Measurements from ENCODE around the gene ANGPTL5. TPM values are rescaled to one million over a fixed set of nuclear protein-coding genes. Genes with fewer than 3 reads are reported as not detected.
A peak's percentile ranks its signal among the peaks of the same experiment; 100 is the strongest.
"Not testable (repeated sequence)": the region's sequence is repeated elsewhere in the genome, so short reads cannot be mapped to it uniquely, and the experiment has no call there.

Gene ANGPTL5
- total RNA-seq, 1 donor from 2014 or later, result not detected

DNA sequence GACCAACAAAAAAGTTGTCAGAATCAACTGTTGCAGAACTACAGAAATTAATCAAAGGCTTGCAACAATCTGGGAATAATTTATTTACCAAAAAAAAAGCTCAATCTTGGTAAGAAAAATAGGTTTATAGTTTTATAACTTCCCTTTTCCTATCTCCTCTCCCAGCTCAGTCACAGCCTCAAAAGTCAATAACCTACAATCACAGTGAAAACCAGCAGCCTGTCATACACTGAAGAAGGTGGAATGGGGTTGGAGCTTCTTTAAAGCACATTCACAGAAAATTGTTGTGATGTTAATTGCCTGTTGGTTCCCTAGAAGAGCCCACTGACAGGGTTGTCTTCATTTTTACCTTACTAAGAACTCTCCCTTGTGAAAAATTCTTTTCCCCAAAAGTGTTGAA is 52.2 kb downstream of the ANGPTL5 start:
- Mint-ChIP-seq H3K36me3 (ENCODE audit: unreplicated experiment) (no peaks in the 10 kb centered on the region), H3K4me3 (ENCODE audit: unreplicated experiment) (no peak overlapping the region), H3K27ac (ENCODE audit: unreplicated experiment) (no peak overlapping the region), H3K9me3 (ENCODE audit: unreplicated experiment) (no peaks in the 10 kb centered on the region), H3K4me1 (ENCODE audit: low read depth, unreplicated experiment) (no peaks in the 10 kb centered on the region), H3K27me3 (ENCODE audit: unreplicated experiment) (peaks cover 3% of the 10 kb centered on the region)
- DNase-seq, result no peak
- TF ChIP-seq CTCF (IDR thresholded peaks at IDR 0.05; ENCODE audit: partially characterized antibody, unreplicated experiment), result no peak

DNA sequence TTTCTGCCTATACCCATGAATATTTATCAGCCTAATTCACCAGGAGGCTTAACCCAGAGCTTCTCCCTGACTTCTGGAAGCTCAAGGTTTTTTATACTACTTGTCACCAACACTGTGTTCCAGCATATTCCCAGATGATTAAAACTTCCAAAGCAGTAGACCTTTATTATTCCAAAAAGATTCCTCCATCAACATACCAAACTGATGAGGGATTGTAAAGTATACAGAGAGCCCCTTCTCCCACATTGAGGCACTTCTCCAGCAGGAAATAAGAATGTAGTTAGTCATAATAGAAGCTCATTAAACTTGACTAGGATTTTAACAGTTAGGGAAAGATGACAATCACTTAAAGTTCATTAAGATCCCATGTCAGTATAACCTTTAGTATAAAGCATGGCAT is 53.0 kb downstream of the ANGPTL5 start:
- Mint-ChIP-seq H3K27ac (ENCODE audit: unreplicated experiment) (no peak overlapping the region), H3K36me3 (ENCODE audit: unreplicated experiment) (no peaks in the 10 kb centered on the region), H3K9me3 (ENCODE audit: unreplicated experiment) (no peaks in the 10 kb centered on the region), H3K27me3 (ENCODE audit: unreplicated experiment) (peaks cover 3% of the 10 kb centered on the region), H3K4me1 (ENCODE audit: low read depth, unreplicated experiment) (no peaks in the 10 kb centered on the region), H3K4me3 (ENCODE audit: unreplicated experiment) (no peak overlapping the region)
- no peak for TF ChIP-seq CTCF (IDR thresholded peaks at IDR 0.05; ENCODE audit: partially characterized antibody, unreplicated experiment)
- DNase-seq, result no peak

DNA sequence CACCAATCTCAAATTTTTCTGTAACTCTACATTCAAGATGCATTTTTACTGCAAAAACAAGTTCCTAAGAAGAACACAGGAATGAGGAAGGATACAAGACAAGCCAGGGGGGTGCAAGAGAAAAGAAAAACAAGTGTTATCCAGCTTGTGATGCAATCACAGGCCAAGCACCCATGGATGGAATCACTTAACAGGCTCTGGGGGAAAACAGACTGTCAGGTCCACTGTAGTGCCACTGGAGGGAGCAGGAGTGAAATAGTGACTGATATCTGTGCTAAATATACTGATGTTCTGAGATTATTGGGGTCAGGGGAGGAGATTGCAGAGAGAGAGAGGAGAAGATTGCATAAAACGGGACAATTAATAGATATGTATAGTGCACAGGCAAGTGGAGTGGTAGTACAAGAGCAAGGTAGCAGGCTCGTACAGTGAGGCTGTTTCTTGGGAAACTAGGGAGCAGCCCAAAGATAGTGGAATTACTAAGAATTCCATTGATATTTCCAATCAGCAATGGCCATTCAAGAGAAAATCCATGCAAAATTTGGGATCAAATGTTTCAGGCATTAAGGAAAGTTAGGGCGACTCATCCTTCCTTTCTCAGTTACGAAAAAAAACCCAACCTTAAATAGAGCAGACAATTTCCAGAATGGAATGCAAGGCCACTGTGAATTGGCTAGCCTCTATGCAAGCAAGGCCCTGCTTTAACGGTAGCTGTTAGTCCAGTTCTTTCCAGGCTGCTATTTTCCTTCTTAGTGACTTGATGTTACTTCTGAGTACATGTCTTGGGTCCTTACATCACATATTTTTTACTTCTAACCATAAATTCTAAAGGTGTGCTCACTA is 53.7 kb downstream of the ANGPTL5 start:
- no peaks in the 10 kb centered on the region for H3K9me3 Mint-ChIP-seq (ENCODE audit: unreplicated experiment)
- peak; percentile 23 for DNase-seq
- no peaks in the 10 kb centered on the region for H3K4me1 Mint-ChIP-seq (ENCODE audit: low read depth, unreplicated experiment)
- no peak overlapping the region for H3K4me3 Mint-ChIP-seq (ENCODE audit: unreplicated experiment)
- peak; percentile 37 for TF ChIP-seq CTCF (IDR thresholded peaks at IDR 0.05; ENCODE audit: partially characterized antibody, unreplicated experiment)
- H3K36me3 Mint-ChIP-seq (ENCODE audit: unreplicated experiment), result no peaks in the 10 kb centered on the region
- peaks cover 3% of the 10 kb centered on the region for H3K27me3 Mint-ChIP-seq (ENCODE audit: unreplicated experiment)
- no peak overlapping the region for H3K27ac Mint-ChIP-seq (ENCODE audit: unreplicated experiment)

- no peaks in the 10 kb centered on the region for H3K36me3 Mint-ChIP-seq (ENCODE audit: unreplicated experiment)
- peaks cover 3% of the 10 kb centered on the region for H3K27me3 Mint-ChIP-seq (ENCODE audit: unreplicated experiment)
- TF ChIP-seq CTCF (IDR thresholded peaks at IDR 0.05; ENCODE audit: partially characterized antibody, unreplicated experiment), result peak; percentile 78
- H3K27ac Mint-ChIP-seq (ENCODE audit: unreplicated experiment), result no peak overlapping the region
- peak; percentile 27 for DNase-seq
- H3K9me3 Mint-ChIP-seq (ENCODE audit: unreplicated experiment), result no peaks in the 10 kb centered on the region
- no peaks in the 10 kb centered on the region for H3K4me1 Mint-ChIP-seq (ENCODE audit: low read depth, unreplicated experiment)
- H3K4me3 Mint-ChIP-seq (ENCODE audit: unreplicated experiment), result no peak overlapping the region
These were observed 55.5 kb downstream of the ANGPTL5 start for GRCh38 chr11:101860696-101861427.

DNA sequence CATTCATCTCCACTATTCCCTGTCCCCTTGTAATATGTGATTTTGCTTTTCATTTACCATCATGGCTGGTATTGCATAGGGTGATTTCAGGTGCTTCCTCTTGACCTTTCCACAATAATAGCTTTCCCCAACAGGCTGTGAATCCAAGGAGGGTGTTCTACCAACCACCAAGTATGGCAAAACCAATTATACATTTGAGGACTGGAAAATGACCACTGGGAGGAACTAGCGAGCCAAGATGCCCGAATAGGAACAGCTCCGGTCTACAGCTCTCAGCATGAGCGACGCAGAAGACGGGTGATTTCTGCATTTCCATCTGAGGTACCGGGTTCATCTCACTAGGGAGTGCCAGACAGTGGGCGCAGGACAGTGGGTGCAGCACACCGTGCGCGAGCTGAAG is 64.1 kb downstream of the ANGPTL5 start:
- H3K4me3 Mint-ChIP-seq (ENCODE audit: unreplicated experiment); H3K27me3 Mint-ChIP-seq (ENCODE audit: unreplicated experiment); H3K27ac Mint-ChIP-seq (ENCODE audit: unreplicated experiment); H3K4me1 Mint-ChIP-seq (ENCODE audit: low read depth, unreplicated experiment); DNase-seq; H3K9me3 Mint-ChIP-seq (ENCODE audit: unreplicated experiment); H3K36me3 Mint-ChIP-seq (ENCODE audit: unreplicated experiment): not testable (repeated sequence)

Data from glutamatergic neuron (in vitro differentiated cells).